Measurements from ENCODE around the gene RRAS2.

GRCh38 chr11:14245444-14245843, 113.5 kb downstream of the RRAS2 start:
- TF ChIP-seq, protein P1, sequence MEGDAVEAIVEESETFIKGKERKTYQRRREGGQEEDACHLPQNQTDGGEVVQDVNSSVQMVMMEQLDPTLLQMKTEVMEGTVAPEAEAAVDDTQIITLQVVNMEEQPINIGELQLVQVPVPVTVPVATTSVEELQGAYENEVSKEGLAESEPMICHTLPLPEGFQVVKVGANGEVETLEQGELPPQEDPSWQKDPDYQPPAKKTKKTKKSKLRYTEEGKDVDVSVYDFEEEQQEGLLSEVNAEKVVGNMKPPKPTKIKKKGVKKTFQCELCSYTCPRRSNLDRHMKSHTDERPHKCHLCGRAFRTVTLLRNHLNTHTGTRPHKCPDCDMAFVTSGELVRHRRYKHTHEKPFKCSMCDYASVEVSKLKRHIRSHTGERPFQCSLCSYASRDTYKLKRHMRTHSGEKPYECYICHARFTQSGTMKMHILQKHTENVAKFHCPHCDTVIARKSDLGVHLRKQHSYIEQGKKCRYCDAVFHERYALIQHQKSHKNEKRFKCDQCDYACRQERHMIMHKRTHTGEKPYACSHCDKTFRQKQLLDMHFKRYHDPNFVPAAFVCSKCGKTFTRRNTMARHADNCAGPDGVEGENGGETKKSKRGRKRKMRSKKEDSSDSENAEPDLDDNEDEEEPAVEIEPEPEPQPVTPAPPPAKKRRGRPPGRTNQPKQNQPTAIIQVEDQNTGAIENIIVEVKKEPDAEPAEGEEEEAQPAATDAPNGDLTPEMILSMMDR (IDR thresholded peaks at IDR 0.05) = no peak
- TF ChIP-seq POLR2AphosphoS5 (IDR thresholded peaks at IDR 0.05) (no peak), POLR2A (IDR thresholded peaks at IDR 0.05) (no peak), EP300 (IDR thresholded peaks at IDR 0.05; ENCODE audit: low read depth) (no peak)

All from transverse colon (tissue), 4 donors.